ENCODE results near the gene RLN3. TPM values are rescaled to one million over a fixed set of nuclear protein-coding genes. Genes with fewer than 3 reads are reported as not detected.

RLN3 gene
- not detected for total RNA-seq
- long read RNA-seq, donor 1 = 0 reads
- long read RNA-seq, donor 2, partial matches to known transcripts = 0 of 1 reads
- long read RNA-seq, donor 2, other reads (novel, unspliced or antisense) = 1 of 1 reads

GRCh38 chr19:14027856-14028450, at the start of gene RLN3:
Gene RLN3 (plus strand): TSS chr19:14028148. CDS start chr19:14028205, 57 bp downstream.
- intact Hi-C loops (cut with DNase I) = no loop called here
- DNase-seq (ENCODE audit: low spot score) = no peak

DNA sequence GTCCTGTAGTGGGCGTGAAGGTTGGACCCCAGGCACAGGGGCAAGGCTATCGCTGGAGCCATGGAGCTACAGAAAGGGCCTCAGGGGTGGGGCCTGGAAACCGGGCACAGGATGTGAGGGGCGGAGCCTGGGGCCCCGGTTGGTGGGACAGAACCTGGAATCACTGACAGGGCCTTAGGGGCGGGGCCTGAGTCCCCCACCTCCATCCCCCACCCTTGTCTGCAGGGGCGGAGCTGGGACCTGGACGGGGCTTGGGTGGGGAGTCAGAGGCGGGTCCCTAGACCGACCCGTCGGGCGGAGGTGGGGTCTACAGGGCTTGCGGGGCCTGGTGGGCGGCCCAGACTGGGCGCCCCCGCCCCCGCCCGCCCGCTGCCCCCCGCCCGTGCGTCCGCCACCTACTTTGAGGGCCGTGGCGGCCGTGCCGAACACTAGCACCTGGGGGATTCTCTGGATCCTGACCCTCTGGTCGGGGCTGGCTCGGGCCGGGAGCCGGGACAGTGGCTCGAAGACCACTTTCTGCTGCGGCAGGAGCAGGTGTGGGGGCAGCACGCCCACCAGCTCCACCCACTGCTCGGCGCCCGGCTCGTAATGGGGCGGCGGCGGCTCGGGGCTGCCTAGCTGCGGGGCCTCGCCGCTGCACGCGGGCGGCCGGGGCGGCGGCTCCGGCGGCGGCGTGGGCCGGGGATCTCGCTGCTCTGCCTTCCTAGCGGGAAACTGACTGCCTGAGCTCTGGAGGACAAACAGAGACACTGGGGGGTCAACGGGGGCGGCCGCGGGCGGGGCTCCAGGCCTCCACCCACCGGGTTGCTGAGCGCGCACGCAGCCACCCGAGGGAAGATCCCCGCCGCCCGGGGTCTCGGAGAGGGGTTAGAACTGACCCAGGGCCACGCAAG, 49.4 kb upstream of the RLN3 start:
- peak; percentile 93 for DNase-seq (ENCODE audit: low spot score)
- intact Hi-C loops (cut with DNase I) = no loop called here

DNA sequence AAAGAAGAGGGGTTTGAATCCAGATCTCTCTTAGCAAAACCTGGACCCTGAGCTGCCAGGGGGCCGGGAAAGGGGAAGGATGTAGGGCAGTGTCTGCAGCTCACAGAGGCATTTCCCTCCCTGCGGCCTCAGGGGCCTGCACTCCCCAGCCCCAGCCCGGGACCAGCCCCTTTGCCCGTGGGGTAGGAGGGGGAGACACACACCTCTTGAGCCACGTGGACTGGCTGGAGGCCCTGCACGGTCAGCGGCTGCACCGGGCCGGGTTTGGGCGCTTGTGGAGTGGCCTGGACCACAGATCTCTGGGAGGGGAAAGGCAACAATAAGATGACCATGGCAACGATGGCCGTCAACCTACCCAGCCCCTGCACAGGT, 48.7 kb upstream of the RLN3 start:
- DNase-seq (ENCODE audit: low spot score) = no peak
- intact Hi-C loops (cut with DNase I) = no loop called here

- DNase-seq (ENCODE audit: low spot score) = no peak
- intact Hi-C loops (cut with DNase I) = no loop called here
Measured at GRCh38 chr19:13979686-13980085, 48.3 kb upstream of the RLN3 start.

DNA sequence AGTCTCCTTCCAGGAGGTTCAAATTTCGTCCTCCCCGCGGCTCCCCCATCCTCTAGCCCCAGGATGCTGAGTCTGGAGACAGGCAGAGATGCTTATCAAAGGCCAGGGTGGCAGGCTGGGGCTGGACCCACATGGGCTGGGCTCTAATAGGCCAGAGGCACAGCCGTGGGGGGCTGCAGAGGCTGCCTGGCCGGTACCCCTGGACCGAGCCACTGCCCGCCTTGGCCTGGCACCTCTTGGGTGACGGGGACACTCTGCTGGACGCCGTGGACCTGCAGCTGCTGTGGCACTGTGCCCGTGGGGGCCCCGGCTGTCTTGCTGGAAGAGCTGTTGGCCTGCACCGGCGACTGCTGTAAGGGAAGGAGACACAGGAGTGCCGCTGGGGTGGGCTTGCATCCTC, 47.6 kb upstream of the RLN3 start:
- DNase-seq (ENCODE audit: low spot score) = no peak
- intact Hi-C loops (cut with DNase I) = no loop called here

DNA sequence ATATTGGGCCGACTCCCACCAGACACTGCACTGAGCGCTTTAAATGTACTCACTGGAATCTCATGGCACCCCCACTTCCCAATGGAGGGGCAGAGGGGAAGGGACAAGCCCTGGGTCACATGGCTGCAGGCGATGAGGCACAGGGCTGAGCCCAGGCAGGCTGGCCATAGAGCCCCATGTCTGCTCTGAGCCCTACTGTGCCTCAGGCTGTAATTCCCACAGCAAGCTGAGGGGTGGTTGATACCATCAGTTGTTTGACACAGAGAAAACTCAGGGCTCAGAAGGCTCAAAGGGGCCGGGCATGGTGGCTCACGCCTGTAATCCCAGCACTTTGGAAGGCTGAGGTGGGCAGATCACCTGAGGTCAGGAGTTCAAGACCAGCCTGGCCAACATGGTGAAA, 46.9 kb upstream of the RLN3 start:
- DNase-seq (ENCODE audit: low spot score) = no peak
- intact Hi-C loops (cut with DNase I) = no loop called here

DNA sequence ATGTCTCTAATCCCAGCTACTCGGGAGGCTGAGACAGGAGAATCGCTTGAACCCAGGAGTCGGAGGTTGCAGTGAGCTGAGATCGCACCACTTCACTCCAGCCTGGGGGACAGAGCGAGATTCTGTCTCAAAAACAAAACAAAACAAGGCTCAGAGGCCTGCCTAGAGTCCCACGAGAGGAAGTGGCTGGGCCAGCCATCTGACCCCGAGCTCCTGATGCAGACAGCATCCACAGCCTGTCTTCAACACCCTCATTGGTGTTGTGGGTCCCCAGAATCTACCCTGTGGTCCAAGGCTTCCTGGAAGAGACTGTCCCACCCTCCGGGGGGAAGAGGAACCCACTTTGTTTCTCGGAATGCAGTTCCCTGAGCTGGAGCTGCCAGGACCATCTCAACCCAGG, 46.5 kb upstream of the RLN3 start:
- no peak for DNase-seq (ENCODE audit: low spot score)
- intact Hi-C loops (cut with DNase I) = no loop called here

DNA sequence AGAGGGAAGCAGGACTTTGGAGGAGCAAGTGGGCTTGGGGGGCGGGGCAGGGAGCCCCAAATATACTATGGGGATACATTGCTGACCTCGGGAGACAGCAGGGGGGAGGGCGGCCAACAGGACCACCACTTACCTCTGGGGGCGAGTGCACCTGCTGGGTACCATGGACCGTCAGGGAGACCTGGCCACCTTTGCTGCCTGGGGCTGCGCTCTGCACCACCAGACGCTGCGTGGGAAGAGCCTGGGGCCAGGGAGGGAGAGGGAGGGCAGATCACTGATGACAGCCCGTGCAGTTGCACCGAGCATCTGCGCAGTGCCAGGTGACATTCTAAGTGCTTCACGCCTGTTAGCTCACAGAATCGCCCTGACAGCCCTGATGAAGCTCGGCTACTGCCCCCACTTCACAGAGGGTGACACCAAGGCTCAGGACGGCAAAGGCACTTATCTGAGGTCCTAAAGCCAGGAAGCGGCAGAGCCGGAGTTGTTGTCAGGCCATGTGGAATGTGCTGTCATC, 45.9 kb upstream of the RLN3 start:
- DNase-seq (ENCODE audit: low spot score) = no peak
- intact Hi-C loops (cut with DNase I) = no loop called here

- intact Hi-C loops (cut with DNase I) = no loop called here
- no peak for DNase-seq (ENCODE audit: low spot score)
Measured at GRCh38 chr19:13982773-13983172, 45.2 kb upstream of the RLN3 start.

- DNase-seq (ENCODE audit: low spot score) = no peak
- intact Hi-C loops (cut with DNase I) = no loop called here
Measured at GRCh38 chr19:13983213-13983889, 44.6 kb upstream of the RLN3 start.

GRCh38 chr19:13984186-13984585, 43.8 kb upstream of the RLN3 start:
- intact Hi-C loops (cut with DNase I) = no loop called here

GRCh38 chr19:13984875-13985741, 42.8 kb upstream of the RLN3 start:
- intact Hi-C loops (cut with DNase I) = no loop called here
- DNase-seq (ENCODE audit: low spot score) = no peak

More at GRCh38 chr19:13984186-13984585, 43.8 kb upstream of the RLN3 start:
- DNase-seq (ENCODE audit: low spot score) = no peak

GRCh38 chr19:13985771-13986347, 42.1 kb upstream of the RLN3 start:
- intact Hi-C loops (cut with DNase I) = no loop called here
- no peak for DNase-seq (ENCODE audit: low spot score)

DNA sequence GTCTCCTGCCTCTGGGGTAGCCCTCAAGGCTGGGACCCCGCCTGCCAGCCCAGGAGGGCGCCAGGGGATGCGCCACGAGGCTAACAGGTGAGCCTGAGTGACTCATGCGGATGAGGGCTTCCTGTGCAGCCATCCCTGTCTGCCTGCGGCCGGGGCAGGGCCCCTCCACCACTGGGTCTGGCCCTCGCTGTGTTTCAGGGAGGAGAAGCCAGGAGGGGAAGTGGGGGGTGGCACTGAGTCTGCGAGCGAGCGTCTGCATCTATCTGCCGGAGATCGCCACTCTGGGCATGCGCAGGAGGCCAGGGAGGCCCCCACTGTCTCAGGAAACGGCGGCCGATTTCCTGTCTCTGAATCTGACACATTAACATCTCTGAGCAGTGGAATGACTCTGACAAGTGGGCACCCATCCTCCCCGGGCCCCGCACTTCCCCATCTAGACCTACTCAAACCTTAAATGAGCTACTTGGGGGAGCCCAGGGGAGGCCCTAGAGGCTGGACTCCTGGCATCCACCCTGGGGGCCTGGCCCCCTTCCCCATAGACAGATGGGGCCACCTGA, 41.5 kb upstream of the RLN3 start:
- peak; percentile 97 for DNase-seq (ENCODE audit: low spot score)
- intact Hi-C loops (cut with DNase I) = no loop called here

DNA sequence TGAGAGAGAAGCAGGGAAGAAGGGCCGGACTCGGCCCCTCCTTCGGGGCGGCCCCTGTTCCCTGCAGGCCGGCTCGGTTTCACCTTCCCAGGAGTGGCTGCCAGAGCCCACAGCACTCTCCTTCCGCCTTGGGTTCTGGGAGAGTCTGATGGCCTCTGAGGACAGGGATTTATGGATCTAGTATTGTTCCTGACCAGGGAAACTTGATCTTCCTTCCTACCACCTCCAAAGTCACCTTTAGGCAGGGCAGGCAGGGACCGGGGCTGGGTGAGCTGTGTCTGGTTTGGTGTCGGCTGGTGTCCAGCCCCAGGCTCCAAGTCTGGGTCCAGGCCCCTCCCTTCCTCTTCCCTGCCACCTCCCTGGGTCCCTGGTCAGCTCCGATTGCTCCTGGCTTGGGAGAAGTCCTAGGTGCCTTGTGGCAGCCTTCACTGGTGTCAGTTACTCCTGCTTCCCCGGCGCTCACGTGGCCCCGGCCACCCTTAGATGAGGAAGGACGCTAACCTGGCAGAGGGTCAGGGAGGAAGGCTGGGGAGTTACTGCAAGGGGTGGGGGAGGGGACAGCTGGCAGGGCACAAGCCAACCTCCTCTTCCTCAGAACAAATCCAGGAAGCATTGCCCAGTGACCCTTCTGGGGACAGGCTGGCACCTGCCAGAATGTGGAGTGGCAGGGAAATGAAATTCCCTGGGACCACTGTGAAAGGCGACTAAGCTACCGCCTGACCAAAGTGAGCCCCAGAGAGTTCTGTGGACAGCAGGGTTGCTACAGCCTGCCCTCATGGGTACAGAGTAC, 40.7 kb upstream of the RLN3 start:
- no peak for DNase-seq (ENCODE audit: low spot score)
- intact Hi-C loops (cut with DNase I) = no loop called here

DNA sequence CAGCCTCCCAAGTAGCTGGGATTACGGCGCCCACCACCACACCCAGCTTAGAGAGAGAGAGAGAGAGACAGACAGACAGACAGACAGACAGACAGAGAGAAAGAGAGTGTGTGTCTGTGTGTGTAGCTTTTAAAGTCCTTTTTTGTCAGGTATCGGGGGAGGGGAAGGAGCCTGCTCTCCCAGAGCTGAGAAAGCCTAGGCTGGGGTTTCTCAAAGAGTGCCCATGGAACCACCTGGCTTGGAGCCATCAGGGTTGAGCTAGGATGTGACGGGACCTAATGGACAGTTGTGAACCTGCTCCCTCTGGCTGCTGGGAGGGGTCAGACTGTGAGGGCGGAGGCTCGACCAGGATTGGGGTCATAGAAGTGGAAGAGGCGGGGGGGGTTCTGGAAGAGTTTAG, 38.5 kb upstream of the RLN3 start:
- DNase-seq (ENCODE audit: low spot score) = no peak
- intact Hi-C loops (cut with DNase I) = no loop called here

DNA sequence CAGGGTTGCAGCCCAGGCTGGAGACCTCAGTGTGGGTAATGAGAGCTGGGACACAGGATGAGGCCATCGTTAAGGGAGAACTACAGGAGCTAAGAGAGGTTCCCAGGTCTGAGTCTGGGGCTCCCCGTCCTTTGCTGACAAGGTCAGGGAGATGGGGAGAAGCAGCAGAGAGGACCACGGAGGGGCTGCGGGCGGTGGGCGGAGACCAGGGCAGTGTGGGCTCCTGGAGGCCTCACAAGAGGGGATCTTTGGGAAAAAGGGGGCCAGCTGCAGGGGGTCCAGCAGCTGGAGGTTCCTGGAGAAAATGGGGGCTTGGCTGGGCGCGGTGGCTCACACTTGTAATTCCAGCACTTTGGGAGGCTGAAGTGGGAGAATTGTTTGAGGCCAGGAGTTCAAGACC, 37.9 kb upstream of the RLN3 start:
- DNase-seq (ENCODE audit: low spot score) = no peak
- intact Hi-C loops (cut with DNase I) = no loop called here

GRCh38 chr19:13992025-13992424, 35.9 kb upstream of the RLN3 start:
- intact Hi-C loops (cut with DNase I) = no loop called here
- DNase-seq (ENCODE audit: low spot score) = no peak

Data from posterior vena cava (tissue), 2 donors.